GM21529 (cell line): ENCODE results near the gene PPM1E.

Source experiments
- ATAC-seq: cut with Tn5 transposase; IDR thresholded peaks from one replicate; pipeline ENCODE4 v1.9.1; 2021; ENCODE audit not compliant: unreplicated experiment

PPM1E gene

GRCh38 chr17:58993311-58993710 lies 237.7 kb downstream of the PPM1E start:
- ATAC-seq: no peak

GRCh38 chr17:58995247-58995940 lies 239.7 kb downstream of the PPM1E start:
- ATAC-seq: no peak

- ATAC-seq: no peak
Measured at GRCh38 chr17:58996968-58997367, 241.3 kb downstream of the PPM1E start.

GRCh38 chr17:58997756-58998553 lies 242.3 kb downstream of the PPM1E start:
- ATAC-seq: no peak

GRCh38 chr17:58998871-58999270 lies 243.2 kb downstream of the PPM1E start:
- ATAC-seq: no peak

- ATAC-seq: no peak
Measured at GRCh38 chr17:58999500-58999899, 243.8 kb downstream of the PPM1E start.

GRCh38 chr17:59000022-59000421 lies 244.4 kb downstream of the PPM1E start:
- ATAC-seq: no peak

- peak; percentile 93 for ATAC-seq
Measured at GRCh38 chr17:59001158-59001814, 245.6 kb downstream of the PPM1E start.

- ATAC-seq: no peak
Measured at GRCh38 chr17:59002126-59002525, 246.5 kb downstream of the PPM1E start.

- ATAC-seq: no peak
Measured at GRCh38 chr17:59002848-59003247, 247.2 kb downstream of the PPM1E start.

GRCh38 chr17:59003860-59004259 lies 248.2 kb downstream of the PPM1E start:
- no peak for ATAC-seq

GRCh38 chr17:59004338-59005111 lies 248.9 kb downstream of the PPM1E start:
- ATAC-seq: no peak

- ATAC-seq: no peak
Measured at GRCh38 chr17:59007995-59008394, 252.3 kb downstream of the PPM1E start.

- no peak for ATAC-seq
Measured at GRCh38 chr17:59008737-59009136, 253.1 kb downstream of the PPM1E start.

GRCh38 chr17:59010026-59010425 lies 254.4 kb downstream of the PPM1E start:
- ATAC-seq: no peak

GRCh38 chr17:59011975-59012374 lies 256.3 kb downstream of the PPM1E start:
- ATAC-seq: no peak

- ATAC-seq: no peak
Measured at GRCh38 chr17:59018019-59018418, 262.4 kb downstream of the PPM1E start.

- no peak for ATAC-seq
Measured at GRCh38 chr17:59024916-59025315, 269.3 kb downstream of the PPM1E start.

- ATAC-seq: no peak
Measured at GRCh38 chr17:59026176-59026939, 270.7 kb downstream of the PPM1E start.

- no peak for ATAC-seq
Measured at GRCh38 chr17:59027750-59028149, 272.1 kb downstream of the PPM1E start.
